GM12873 (cell line): ENCODE data around the gene HIP1R.
A peak's percentile ranks its signal among the peaks of the same experiment; 100 is the strongest.

Source experiments
- CTCF ChIP-seq: IDR thresholded peaks from 2 replicates; pipeline ENCODE4 v1.5.1; 2012; ENCODE audit warnings: low read depth, mild to moderate bottlenecking, moderate library complexity, low read length, control low read depth; ENCODE audit not compliant: insufficient read depth; ENCODE audit errors: missing control alignments

HIP1R gene

GRCh38 chr12:122858171-122858570 lies 22.9 kb downstream of the HIP1R start:
- no peak for TF ChIP-seq CTCF

GRCh38 chr12:122858591-122859302 lies 23.5 kb downstream of the HIP1R start:
- TF ChIP-seq CTCF, result no peak

- no peak for TF ChIP-seq CTCF
These were observed 24.2 kb downstream of the HIP1R start for GRCh38 chr12:122859303-122860039.

GRCh38 chr12:122860040-122860853 lies 25.0 kb downstream of the HIP1R start:
- TF ChIP-seq CTCF, result peak; percentile 91

GRCh38 chr12:122860854-122861586 lies 25.8 kb downstream of the HIP1R start:
- no peak for TF ChIP-seq CTCF

GRCh38 chr12:122861587-122861970 lies 26.3 kb downstream of the HIP1R start:
- no peak for TF ChIP-seq CTCF

- TF ChIP-seq CTCF, result no peak
These were observed 26.9 kb downstream of the HIP1R start for GRCh38 chr12:122862110-122862634.
